Measurements from ENCODE around the gene BIRC2. TPM values are rescaled to one million over a fixed set of nuclear protein-coding genes. Genes with fewer than 3 reads are reported as not detected.
"Not testable (repeated sequence)": the region's sequence is repeated elsewhere in the genome, so short reads cannot be mapped to it uniquely, and the experiment has no call there.

BIRC2 gene
- total RNA-seq (2014; rRNA removed; shearing (Covaris generic)), result 32.3 and 32.6 TPM in 2 replicates
- polyA plus RNA-seq (2015; cell fraction: cytosol; rRNA removed), result 25.8 and 30.5 TPM in 2 replicates
- 83.2 and 107 TPM in 2 replicates for polyA plus RNA-seq (2015; cell fraction: nucleus; rRNA removed)

DNA sequence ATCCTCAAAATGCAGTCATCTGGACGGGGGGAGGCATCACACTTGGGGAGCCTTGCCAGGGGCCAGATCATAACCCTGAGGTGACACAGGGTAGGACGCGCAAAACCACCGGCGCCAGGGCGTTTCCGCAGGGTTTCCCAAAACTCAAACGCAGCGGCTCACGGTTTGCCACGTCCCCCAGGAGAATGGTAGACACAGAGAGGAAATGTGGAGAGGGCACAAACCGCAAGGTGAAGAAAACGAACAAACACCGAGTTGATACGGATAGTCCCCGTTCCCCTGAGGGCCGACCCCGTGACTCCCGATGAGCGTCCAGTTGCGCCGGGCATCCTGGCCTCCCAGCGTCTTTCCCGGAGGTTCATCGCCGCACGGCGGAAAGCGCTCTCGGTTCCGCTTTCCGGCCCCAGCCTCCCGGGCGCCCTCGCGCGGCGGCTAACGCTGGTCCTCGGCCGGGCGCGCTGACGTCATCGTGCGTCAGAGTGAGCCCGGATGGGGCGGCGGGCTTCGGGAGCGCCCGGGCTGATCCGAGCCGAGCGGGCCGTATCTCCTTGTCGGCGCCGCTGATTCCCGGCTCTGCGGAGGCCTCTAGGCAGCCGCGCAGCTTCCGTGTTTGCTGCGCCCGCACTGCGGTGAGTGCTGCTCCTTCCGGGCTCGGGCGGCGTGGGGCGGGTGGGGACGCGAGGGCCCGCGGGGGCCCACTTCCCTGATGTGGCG is at the start of gene BIRC2:
Gene BIRC2, plus strand, starts transcription at position 467 of the 714 bp plus-strand sequence. CDS start 2,641 bp downstream, outside the sequence.
- peak; percentile 90 for DNase-seq (ENCODE audit: low read depth, low spot score)
- in situ Hi-C loops (cut with HindIII; ENCODE audit: low pct_unique_long_range_greater_than_20kb, low sequenced_read_pairs), result no loop called here

- DNase-seq (ENCODE audit: low read depth, low spot score); in situ Hi-C loops (cut with HindIII; ENCODE audit: low pct_unique_long_range_greater_than_20kb, low sequenced_read_pairs): not testable (repeated sequence)
Measured at GRCh38 chr11:102300837-102301236, 46.2 kb upstream of the BIRC2 start.

- in situ Hi-C loops (cut with HindIII; ENCODE audit: low pct_unique_long_range_greater_than_20kb, low sequenced_read_pairs), result no loop called here
- DNase-seq (ENCODE audit: low read depth, low spot score), result no peak
Measured at GRCh38 chr11:102302241-102302640, 44.8 kb upstream of the BIRC2 start.

DNA sequence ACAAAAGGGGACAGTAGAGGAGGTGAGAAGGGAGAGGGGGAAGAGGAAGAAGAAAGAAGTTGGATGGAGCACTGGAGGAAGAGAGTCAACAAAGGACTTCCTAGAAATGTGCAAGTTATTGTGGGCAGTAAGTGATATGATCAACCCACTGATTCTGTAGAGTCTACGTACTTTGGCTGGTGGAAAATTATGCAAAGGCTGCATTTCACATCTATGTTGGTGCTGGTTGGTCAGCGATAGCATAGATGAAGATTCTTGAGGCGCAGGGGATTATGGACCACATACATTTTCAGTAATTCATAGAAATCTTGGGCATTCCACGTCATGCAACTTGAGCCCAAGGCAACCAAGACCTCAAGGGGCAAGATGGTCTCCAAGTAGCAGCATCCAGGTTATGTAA is 42.3 kb upstream of the BIRC2 start:
- in situ Hi-C loops (cut with HindIII; ENCODE audit: low pct_unique_long_range_greater_than_20kb, low sequenced_read_pairs), result no loop called here
- DNase-seq (ENCODE audit: low read depth, low spot score), result no peak

DNA sequence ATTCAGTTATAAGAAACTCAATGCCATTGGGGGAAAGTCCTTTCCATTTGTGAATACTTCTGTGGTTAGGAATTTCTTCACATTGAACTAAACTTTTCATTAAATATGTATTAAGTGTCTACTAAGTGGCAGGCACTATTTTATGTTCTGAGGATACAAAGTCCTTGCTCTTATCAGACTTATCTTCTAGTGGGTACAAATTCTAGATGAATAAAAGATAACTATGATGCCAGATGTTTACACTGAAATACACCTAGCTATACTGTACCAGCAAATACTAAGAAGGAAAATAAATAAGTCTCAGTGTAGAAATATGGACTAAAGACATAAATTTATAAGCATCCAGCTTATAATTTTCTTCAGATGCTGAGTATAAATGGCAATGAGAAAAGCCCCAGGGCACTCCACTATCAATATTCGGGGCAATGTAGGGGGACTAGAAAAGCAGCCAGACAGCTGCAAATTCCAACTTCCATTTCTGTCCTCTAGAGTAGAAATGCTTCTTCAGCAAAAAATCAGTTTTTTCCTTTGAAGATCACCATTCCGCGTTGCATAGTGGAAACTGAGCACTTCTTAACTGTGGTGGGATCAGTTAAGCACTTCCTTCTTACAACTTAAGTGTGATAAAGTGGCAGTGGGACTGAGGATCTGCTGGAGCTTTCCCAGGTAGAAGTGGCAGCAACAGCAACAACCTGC is 41.5 kb upstream of the BIRC2 start:
- in situ Hi-C loops (cut with HindIII; ENCODE audit: low pct_unique_long_range_greater_than_20kb, low sequenced_read_pairs), result no loop called here
- no peak for DNase-seq (ENCODE audit: low read depth, low spot score)

- DNase-seq (ENCODE audit: low read depth, low spot score), result no peak
Measured at GRCh38 chr11:102306048-102306597, 40.9 kb upstream of the BIRC2 start.

DNA sequence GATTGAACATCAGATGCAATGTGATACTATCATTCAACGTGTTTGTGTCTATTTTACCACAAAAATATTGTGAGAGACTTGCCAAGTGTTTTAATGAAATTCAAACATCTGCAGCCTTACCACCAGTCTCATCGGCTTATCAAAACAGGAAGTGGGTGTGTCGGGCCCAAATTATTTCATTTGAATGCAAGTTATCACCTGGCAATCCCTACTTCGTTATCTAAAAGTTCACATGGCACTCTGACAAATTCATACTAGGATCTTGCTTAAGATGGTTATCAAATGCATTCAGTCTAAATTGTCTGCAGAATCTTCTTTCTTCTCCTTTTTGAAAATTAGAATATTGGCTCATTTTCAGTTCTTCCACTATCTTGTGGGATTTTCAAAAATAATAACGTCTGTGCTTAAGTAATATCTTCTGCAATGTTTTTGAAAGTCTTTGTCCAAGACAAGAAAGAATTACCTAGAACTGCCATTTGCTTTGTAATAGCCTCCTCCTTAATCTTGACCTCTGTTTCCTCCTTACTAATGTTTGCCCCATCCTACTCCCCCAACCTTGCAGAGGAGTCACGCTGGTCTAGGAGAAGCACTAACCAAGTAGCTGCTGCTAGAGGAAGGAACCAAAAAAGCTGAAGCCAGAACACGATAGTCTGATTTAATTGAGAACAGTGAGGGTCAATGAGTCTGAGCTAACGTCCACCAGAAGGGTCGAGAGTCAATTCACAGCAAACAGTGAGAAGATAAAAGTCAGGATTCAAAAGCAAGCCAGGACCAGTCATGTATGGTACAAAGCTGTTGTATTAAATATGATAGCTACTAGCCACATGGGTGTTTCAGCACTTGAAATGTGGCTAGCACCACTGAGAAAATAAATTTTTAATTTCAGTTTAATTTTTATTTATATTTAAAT is 39.9 kb upstream of the BIRC2 start:
- no peak for DNase-seq (ENCODE audit: low read depth, low spot score)
- in situ Hi-C loops (cut with HindIII; ENCODE audit: low pct_unique_long_range_greater_than_20kb, low sequenced_read_pairs), result no loop called here

More at GRCh38 chr11:102306048-102306597, 40.9 kb upstream of the BIRC2 start:
- in situ Hi-C loops (cut with HindIII; ENCODE audit: low pct_unique_long_range_greater_than_20kb, low sequenced_read_pairs), result no loop called here

DNA sequence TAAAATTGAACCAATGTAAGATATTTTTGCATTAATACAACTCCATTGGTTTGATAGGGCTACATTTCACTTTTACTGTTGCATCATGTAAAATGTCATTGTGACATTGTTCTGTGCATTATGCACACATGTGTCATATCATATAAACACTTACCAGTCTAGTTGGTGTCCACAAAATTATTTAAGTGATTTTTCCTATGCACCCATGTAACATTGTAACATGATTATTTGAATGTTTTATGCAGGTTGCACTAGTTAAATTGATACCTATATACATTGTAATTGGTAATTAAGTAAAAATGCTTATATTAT is 39.3 kb upstream of the BIRC2 start:
- in situ Hi-C loops (cut with HindIII; ENCODE audit: low pct_unique_long_range_greater_than_20kb, low sequenced_read_pairs), result no loop called here
- DNase-seq (ENCODE audit: low read depth, low spot score), result no peak

GRCh38 chr11:102309621-102310541 is 37.1 kb upstream of the BIRC2 start:
- DNase-seq (ENCODE audit: low read depth, low spot score), result no peak

DNA sequence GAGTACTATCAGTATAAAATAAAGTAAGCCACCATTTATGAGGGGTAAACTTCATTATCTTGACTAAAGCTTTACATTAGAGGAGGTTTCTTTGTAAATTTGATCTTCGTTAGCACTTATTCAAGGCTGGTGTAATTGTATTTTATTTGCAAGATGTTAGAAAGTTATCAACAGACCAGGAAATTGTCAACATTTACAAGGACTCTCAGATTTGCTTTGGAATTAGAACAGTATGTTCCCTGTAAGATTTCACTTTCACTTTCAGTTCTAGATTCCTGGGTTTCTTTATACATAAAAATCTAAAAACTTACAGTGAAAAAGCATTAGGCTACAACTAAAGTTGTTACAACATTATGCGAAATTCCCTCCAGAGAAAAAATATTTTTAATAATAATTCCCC is 34.3 kb upstream of the BIRC2 start:
- in situ Hi-C loops (cut with HindIII; ENCODE audit: low pct_unique_long_range_greater_than_20kb, low sequenced_read_pairs), result no loop called here
- peak; percentile 7 for DNase-seq (ENCODE audit: low read depth, low spot score)

More at GRCh38 chr11:102309621-102310541, 37.1 kb upstream of the BIRC2 start:
- in situ Hi-C loops (cut with HindIII; ENCODE audit: low pct_unique_long_range_greater_than_20kb, low sequenced_read_pairs), result no loop called here

DNA sequence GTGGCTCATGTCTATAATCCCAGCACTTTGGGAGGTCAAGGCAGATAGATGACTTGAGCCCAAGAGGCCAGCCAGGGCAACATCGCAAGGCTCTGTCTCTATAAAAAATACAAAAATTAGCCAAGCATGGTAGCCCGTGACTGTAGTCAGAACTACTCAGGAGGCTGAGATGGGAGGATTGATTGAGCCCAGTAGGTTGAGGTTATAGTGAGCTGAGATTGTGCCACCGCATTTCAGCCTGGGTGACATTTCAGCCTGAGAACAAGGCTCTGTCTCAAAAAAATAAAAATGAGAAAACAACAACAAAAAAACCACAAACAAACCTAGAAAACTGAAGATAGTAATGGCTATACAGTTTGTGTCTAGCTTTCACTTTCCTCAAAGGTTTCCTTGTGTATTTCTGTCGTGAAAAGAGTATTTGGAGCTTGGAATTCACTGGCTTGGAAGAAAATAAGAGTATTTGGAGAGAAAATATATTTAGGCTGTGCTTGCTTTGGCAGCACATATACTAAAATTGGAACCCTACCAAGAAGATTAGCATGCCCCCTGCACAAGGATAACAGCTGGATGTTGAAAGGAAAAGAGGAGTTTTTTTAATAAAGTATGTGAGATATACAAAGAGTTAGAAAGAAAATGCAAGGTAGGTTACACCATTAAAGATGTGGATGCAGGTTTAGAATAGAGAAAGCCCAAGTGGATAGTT is 33.6 kb upstream of the BIRC2 start:
- in situ Hi-C loops (cut with HindIII; ENCODE audit: low pct_unique_long_range_greater_than_20kb, low sequenced_read_pairs), result no loop called here
- peak; percentile 7 for DNase-seq (ENCODE audit: low read depth, low spot score)

DNA sequence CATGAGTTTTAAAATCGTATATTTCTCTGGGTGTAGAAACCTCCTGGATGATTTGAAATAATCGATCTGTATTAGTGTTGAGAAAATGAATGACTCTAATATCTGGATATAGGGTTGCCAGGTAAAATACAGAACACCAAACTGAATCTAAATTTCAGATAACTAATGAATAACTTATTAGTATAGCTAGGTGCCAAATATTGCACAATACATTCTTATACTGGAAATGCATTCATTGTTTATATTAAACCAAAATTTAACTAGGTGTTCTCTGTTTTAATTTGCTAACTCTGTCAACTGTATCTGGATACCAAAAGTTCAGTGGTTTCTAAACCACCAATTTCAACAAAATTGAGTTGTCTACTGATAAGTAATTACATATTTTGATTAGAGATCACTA is 32.2 kb upstream of the BIRC2 start:
- DNase-seq (ENCODE audit: low read depth, low spot score), result no peak
- in situ Hi-C loops (cut with HindIII; ENCODE audit: low pct_unique_long_range_greater_than_20kb, low sequenced_read_pairs), result no loop called here

GRCh38 chr11:102316346-102316904 is 30.6 kb upstream of the BIRC2 start:
- in situ Hi-C loops (cut with HindIII; ENCODE audit: low pct_unique_long_range_greater_than_20kb, low sequenced_read_pairs), result no loop called here
- no peak for DNase-seq (ENCODE audit: low read depth, low spot score)

- DNase-seq (ENCODE audit: low read depth, low spot score), result peak; percentile 64
- in situ Hi-C loops (cut with HindIII; ENCODE audit: low pct_unique_long_range_greater_than_20kb, low sequenced_read_pairs), result no loop called here
Measured at GRCh38 chr11:102317099-102317767, 29.8 kb upstream of the BIRC2 start, which contains the start of gene BIRC3. TSS of gene BIRC3 (plus strand) at chr11:102317484. CDS start at chr11:102324510, 7,026 bp downstream.

- DNase-seq (ENCODE audit: low read depth, low spot score), result no peak
- in situ Hi-C loops (cut with HindIII; ENCODE audit: low pct_unique_long_range_greater_than_20kb, low sequenced_read_pairs), result no loop called here
Measured at GRCh38 chr11:102317768-102318103, 29.3 kb upstream of the BIRC2 start.

All from SK-MEL-5 (cell line).